Stomach (tissue), 4 donors: ENCODE measurements around the gene CPEB2.

Source experiments
- EP300 ChIP-seq: sonication (generic); formaldehyde crosslinking; IDR thresholded peaks from one replicate; pipeline ENCODE4 v1.6.1; 2017; ENCODE audit warnings: antibody characterized with exemption
- POLR2A ChIP-seq, 4 donors: fragments of 450-650 bp; IDR thresholded peaks; one replicate each; pipeline ENCODE4 v1.6.1; 2016; ENCODE audit warnings: antibody characterized with exemption in 4 of 4, control low read depth in 2 of 4, mild to moderate bottlenecking in 1 of 4, moderate library complexity in 1 of 4
- POLR2AphosphoS5 ChIP-seq, 3 donors: sonication (generic); formaldehyde crosslinking; IDR thresholded peaks; one replicate each; pipeline ENCODE4 v1.6.1; 2016; ENCODE audit warnings: antibody characterized with exemption in 3 of 3
- TF ChIP-seq, protein P1 (sequence below), 7 experiments: fragments of 450-650 bp in 4 of 7; fragments of 200-600 bp in 3 of 7; sonication (generic) in 3 of 7; IDR thresholded peaks; one replicate each; pipeline ENCODE4 v1.5.1; 2016 to 2019; ENCODE audit warnings: antibody characterized with exemption in 7 of 7, control low read depth in 2 of 7, mild to moderate bottlenecking in 1 of 7

DNA sequence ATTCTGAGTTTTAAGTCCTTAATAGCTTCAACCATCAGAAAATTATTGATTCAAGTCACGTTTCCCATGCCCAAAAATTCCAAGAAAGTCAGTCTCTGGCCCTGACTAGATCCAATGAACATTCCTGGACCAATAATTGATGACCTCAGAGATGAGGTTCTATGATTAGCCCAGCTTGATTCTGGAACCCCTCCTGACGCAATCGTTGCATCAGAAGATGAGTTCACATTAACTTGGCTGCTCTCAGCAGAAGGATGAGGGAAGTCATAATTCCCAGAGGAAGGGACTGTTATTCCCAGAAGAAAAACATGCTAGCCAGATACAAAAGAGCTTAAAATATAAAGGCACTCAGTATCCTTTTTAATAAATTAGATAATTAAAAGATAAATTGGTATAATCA lies 34.3 kb upstream of the CPEB2 start:
- TF ChIP-seq POLR2AphosphoS5 (IDR thresholded peaks at IDR 0.05) (no peak), POLR2A (IDR thresholded peaks at IDR 0.05) (no peak), EP300 (no peak)
- TF ChIP-seq, protein P1, sequence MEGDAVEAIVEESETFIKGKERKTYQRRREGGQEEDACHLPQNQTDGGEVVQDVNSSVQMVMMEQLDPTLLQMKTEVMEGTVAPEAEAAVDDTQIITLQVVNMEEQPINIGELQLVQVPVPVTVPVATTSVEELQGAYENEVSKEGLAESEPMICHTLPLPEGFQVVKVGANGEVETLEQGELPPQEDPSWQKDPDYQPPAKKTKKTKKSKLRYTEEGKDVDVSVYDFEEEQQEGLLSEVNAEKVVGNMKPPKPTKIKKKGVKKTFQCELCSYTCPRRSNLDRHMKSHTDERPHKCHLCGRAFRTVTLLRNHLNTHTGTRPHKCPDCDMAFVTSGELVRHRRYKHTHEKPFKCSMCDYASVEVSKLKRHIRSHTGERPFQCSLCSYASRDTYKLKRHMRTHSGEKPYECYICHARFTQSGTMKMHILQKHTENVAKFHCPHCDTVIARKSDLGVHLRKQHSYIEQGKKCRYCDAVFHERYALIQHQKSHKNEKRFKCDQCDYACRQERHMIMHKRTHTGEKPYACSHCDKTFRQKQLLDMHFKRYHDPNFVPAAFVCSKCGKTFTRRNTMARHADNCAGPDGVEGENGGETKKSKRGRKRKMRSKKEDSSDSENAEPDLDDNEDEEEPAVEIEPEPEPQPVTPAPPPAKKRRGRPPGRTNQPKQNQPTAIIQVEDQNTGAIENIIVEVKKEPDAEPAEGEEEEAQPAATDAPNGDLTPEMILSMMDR (IDR thresholded peaks at IDR 0.05): no peak
